Gastroesophageal sphincter (tissue), 3 donors: ENCODE measurements around the gene NLK.

Experiments used
- CTCF ChIP-seq, 4 experiments: fragments of 200-600 bp in 2 of 4; fragments of 450-650 bp in 2 of 4; sonication (generic) in 1 of 4; IDR thresholded peaks; one replicate each; pipeline ENCODE4 v1.5.1; 2017 to 2019; ENCODE audit warnings: antibody characterized with exemption in 4 of 4, mild to moderate bottlenecking in 2 of 4, moderate library complexity in 2 of 4
- EP300 ChIP-seq: sonication (generic); formaldehyde crosslinking; IDR thresholded peaks from one replicate; pipeline ENCODE4 v1.6.1; 2017; ENCODE audit warnings: antibody characterized with exemption, mild to moderate bottlenecking

- no peak for TF ChIP-seq EP300
- TF ChIP-seq CTCF (IDR thresholded peaks at IDR 0.05): no peak
Observed at GRCh38 chr17:27993161-27993695, 49.2 kb upstream of the NLK start.
